Adrenal gland (tissue), 12 donors: ENCODE measurements around the gene NRARP. TPM values are rescaled to one million over a fixed set of nuclear protein-coding genes. Genes with fewer than 3 reads are reported as not detected.

Source experiments
- DNase-seq, 7 donors: peaks; one replicate each; pipeline ENCODE4 v3.0.0-alpha.2; 2019 to 2020
- H3K27ac ChIP-seq, 5 donors: fragments of 200-600 bp; sonication (generic) in 4 of 5; 1 replicate in 3 of 5; 2 replicates in 2 of 5; pipeline versions ENCODE4 v1.5.1 to v1.8.0; 2016 to 2020; ENCODE audit warnings: mild to moderate bottlenecking in 1 of 5
- H3K27me3 ChIP-seq: fragments of 200-600 bp; 2 replicates; pipeline ENCODE4 v1.8.0; 2021
- H3K36me3 ChIP-seq, 2 donors: fragments of 200-600 bp; replicated peaks in 1 of 2; 1 replicate in 1 of 2; 2 replicates in 1 of 2; pipeline versions ENCODE4 v1.5.1 to v1.8.0; 2018 to 2022
- H3K4me1 ChIP-seq, 2 donors: fragments of 200-600 bp; replicated peaks in 1 of 2; 1 replicate in 1 of 2; 2 replicates in 1 of 2; pipeline versions ENCODE4 v1.5.1 to v1.8.0; 2018 to 2021
- H3K4me3 ChIP-seq, 4 donors: fragments of 200-600 bp; sonication (generic) in 3 of 4; one replicate each; pipeline ENCODE4 v1.5.1; 2016 to 2018
- H3K9me3 ChIP-seq, 3 donors: fragments of 200-600 bp; sonication (generic) in 1 of 3; replicated peaks in 1 of 3; 1 replicate in 2 of 3; 2 replicates in 1 of 3; pipeline versions ENCODE4 v1.5.1 to v1.8.0; 2016 to 2021
- POLR2A ChIP-seq, 2 donors: fragments of 450-650 bp; IDR thresholded peaks; one replicate each; pipeline ENCODE4 v1.6.1; 2017; ENCODE audit warnings: antibody characterized with exemption in 2 of 2, mild to moderate bottlenecking in 2 of 2, moderate library complexity in 1 of 2
- WGBS, 4 donors: extraction: QIAGEN DNeasy Blood & Tissue Kit in 2 of 4; methylation state at CpG; one replicate each; pipeline versions ENCODE4 v1.1.5 to v1.1.7; 2013 to 2017; 5-methylcytosine and 5-hydroxymethylcytosine counted together
- intact Hi-C, 2 donors: fragments of 100-400 bp; cut with DNase I; formaldehyde crosslinking; loops; one replicate each; pipeline versions ENCODE4 v1.14.1 to v1.15.0; 2022 to 2023
- polyA plus RNA-seq, 3 donors: library from polyadenylated mRNA; stranded (reverse); fragments of 200-250 nt in 2 of 3; fragments of 350-450 nt in 1 of 3; fragmentation: Illumina TruSeq in 1 of 3; extraction: RNeasy Lipid Tissue Mini Kit (QIAGEN cat#74804) in 1 of 3; gene quantifications; one replicate each; pipeline ENCODE4 v1.2.3, GENCODE V29; 2013 to 2014
- total RNA-seq, 9 donors: library from RNA; depleted of rRNA in 4 of 9; stranded (reverse); fragments of >200 nt in 4 of 9; fragments of 120-200 nt in 1 of 9; fragmentation: NEBNext Ultra II Directional in 1 of 9; extraction: Animal tissue kit (Norgen Biotek cat#: 25700) in 1 of 9; gene quantifications; one replicate each; pipeline versions ENCODE4 v1.1.0 to v1.2.4, GENCODE V29; 2013 to 2023
- TF ChIP-seq, protein P1 (sequence below), 6 experiments: fragments of 450-650 bp in 4 of 6; fragments of 200-600 bp in 2 of 6; sonication (generic) in 1 of 6; IDR thresholded peaks; 1 replicate in 5 of 6; 2 replicates in 1 of 6; pipeline versions ENCODE4 v1.5.1 to v1.8.0; 2016 to 2021; ENCODE audit warnings: antibody characterized with exemption in 6 of 6, mild to moderate bottlenecking in 2 of 6, moderate library complexity in 1 of 6
- donor health status: healthy with polysubstance abuse.
- donor health status: Bipolar disorder and iron deficiency.
- donor health status: DM: yes; HTN: yes; CAD: no.
- donor health status: DM: no; HTN: no; CAD: no.
- donor health status: DM: no; HTN: no; CAD: no.
- donor health status: DM: yes; HTN: yes; CAD: no.

The NRARP gene
- total and polyA plus RNA-seq, 12 donors: 0.59 to 11.2 (median 2.7) TPM

DNA sequence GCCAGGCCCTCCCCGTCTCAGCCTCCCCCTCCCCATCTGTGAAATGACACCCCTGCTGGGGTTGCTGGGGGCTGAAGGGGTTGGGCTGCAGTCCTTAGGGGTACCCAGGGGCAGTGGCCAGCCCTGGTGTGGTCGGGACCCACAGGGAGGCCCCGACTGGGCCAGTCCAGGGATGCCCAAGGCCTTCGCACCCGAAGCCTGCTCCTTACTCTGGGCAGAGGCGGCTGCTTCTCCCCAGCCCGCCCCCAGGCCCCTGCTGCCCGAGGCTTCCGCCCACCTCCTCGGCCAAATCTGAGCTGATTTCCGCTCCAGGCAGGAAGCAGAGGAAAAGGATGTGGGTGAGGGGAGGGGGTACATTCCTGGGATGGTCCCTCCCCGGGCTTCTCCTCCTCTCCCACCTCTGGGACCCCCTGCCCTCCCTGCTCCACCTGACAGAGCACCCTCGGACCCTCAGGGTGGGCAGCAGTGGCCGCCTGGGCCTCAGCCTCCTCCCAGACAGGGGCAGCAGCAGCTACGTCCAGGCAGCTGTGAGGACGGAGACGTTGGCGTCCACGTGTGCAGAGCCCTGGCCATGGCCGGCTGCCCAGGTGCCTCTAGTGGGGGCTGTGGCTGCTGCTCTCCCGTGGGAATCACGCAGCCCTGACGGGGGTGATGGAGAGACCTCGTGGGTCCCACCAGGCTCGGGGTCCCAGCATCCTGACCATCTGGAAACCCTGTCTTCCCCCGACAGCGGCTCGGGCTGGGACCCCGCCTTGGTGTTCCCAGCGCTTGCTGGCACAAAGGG is 4.2 kb upstream of the NRARP start:
- peaks cover 14% of the 10 kb centered on the region for H3K27me3 ChIP-seq
- peak overlapping the region in 4 of 5 donors; percentile 6 to 86 (median 36) for H3K27ac ChIP-seq
- H3K4me3 ChIP-seq: no peak overlapping the region
- TF ChIP-seq, protein P1, sequence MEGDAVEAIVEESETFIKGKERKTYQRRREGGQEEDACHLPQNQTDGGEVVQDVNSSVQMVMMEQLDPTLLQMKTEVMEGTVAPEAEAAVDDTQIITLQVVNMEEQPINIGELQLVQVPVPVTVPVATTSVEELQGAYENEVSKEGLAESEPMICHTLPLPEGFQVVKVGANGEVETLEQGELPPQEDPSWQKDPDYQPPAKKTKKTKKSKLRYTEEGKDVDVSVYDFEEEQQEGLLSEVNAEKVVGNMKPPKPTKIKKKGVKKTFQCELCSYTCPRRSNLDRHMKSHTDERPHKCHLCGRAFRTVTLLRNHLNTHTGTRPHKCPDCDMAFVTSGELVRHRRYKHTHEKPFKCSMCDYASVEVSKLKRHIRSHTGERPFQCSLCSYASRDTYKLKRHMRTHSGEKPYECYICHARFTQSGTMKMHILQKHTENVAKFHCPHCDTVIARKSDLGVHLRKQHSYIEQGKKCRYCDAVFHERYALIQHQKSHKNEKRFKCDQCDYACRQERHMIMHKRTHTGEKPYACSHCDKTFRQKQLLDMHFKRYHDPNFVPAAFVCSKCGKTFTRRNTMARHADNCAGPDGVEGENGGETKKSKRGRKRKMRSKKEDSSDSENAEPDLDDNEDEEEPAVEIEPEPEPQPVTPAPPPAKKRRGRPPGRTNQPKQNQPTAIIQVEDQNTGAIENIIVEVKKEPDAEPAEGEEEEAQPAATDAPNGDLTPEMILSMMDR (IDR thresholded peaks at IDR 0.05): no peak
- no peak for TF ChIP-seq POLR2A (IDR thresholded peaks at IDR 0.05)
- intact Hi-C loops: no loop called here
- H3K9me3 ChIP-seq: no peaks in the 10 kb centered on the region
- peaks cover 7 to 30% of the 10 kb centered on the region in 2 donors for H3K4me1 ChIP-seq
- peak in 4 of 7 donors; percentile 15 to 40 (median 26) for DNase-seq
- WGBS, 4 donors: 0 to 32% (median 26%) methylated on average over 1 to 30 of the region's 30 CpGs
- H3K36me3 ChIP-seq: no peaks in the 10 kb centered on the region

DNA sequence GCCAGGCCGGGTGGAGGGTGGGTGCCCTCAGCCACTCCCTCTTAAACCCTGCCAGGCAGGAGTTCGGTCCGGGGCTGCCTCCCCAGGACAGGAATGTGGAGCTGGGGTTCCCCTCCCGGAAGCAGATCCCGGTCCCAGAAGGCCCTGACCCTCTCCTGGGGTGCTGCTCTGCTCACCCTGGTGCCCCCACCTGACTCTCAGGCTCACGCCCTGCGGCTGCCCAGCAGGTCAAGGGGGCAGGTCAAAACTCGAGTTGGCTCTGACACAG is 3.7 kb upstream of the NRARP start:
- no peak for DNase-seq
- peak overlapping the region in 4 of 5 donors; percentile 6 to 86 (median 36) for H3K27ac ChIP-seq
- peaks cover 14% of the 10 kb centered on the region for H3K27me3 ChIP-seq
- TF ChIP-seq POLR2A (IDR thresholded peaks at IDR 0.05): no peak
- TF ChIP-seq, protein P1 (IDR thresholded peaks at IDR 0.05): no peak
- no peaks in the 10 kb centered on the region for H3K36me3 ChIP-seq
- H3K4me3 ChIP-seq: peak overlapping the region in 1 of 4 donors; percentile 5
- WGBS, 4 donors: 0 to 40% (median 32%) methylated on average over 1 to 8 of the region's 8 CpGs
- peaks cover 7 to 33% of the 10 kb centered on the region in 2 donors for H3K4me1 ChIP-seq
- intact Hi-C loops: no loop called here
- no peaks in the 10 kb centered on the region for H3K9me3 ChIP-seq

DNA sequence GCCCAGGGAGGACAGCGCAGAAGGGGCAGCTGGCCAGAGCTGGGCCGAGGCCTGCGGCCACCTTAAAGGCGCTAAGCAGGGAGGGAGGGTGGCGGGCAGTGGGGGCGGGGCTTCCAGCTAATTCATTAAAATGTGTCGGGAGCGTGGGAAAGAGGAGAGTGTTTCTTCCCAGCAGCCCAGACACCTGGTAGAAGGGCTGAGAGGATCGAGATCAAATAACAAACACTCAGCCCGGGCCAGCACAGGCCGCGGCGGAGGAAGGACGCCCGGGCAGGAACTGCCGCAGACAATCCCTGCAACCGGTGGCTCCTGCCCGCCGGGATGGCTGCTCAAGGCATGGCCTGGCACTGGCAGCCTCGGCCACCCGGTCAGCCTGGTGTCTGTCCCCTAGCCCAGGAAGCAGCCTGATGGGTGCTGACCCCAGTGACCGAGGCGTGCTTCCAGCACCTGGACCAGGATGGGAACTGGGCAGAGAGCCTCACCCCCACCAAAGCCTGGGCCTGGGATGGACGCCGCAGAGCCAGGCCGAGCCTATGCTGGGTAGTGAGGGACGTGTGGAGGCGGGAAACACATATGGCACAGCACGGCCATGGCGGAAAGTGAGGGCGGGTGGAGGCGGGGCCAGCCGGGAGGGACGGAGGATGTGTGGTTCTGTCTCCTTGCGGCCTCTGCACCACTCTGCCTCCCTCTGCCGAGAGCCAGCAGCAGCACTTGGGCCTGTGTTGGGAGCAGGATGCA is 3.2 kb upstream of the NRARP start:
- H3K4me1 ChIP-seq: peaks cover 7 to 38% of the 10 kb centered on the region in 2 donors

More for the DNA sequence above, 3.2 kb upstream of the NRARP start:
- H3K9me3 ChIP-seq: no peaks in the 10 kb centered on the region
- H3K27me3 ChIP-seq: peaks cover 14% of the 10 kb centered on the region
- TF ChIP-seq POLR2A (IDR thresholded peaks at IDR 0.05): no peak
- TF ChIP-seq, protein P1 (IDR thresholded peaks at IDR 0.05): no peak
- peak in 5 of 7 donors; percentile 37 to 56 (median 42) for DNase-seq
- H3K4me3 ChIP-seq: peak overlapping the region in 1 of 4 donors; percentile 5
- WGBS, 4 donors: 20 to 38% (median 34%) methylated on average over 12 to 36 of the region's 36 CpGs
- no peaks in the 10 kb centered on the region for H3K36me3 ChIP-seq
- intact Hi-C loops: no loop called here
- peak overlapping the region in 3 of 5 donors; percentile 26 to 86 (median 47) for H3K27ac ChIP-seq
